K562 (cell line): ENCODE results near the gene GADD45GIP1. TPM values are rescaled to one million over a fixed set of nuclear protein-coding genes. Genes with fewer than 3 reads are reported as not detected.

Source experiments
- ATAC-seq: fragments of 200-7000 bp; cut with Tn5 transposase; 3 replicates; pipeline ENCODE4 v1.9.1; 2020; ENCODE audit warnings: moderate library complexity
- BruUV-seq: library from RNA; stranded (reverse); fragments of 400-500 nt; replicated peaks from 2 replicates; lab custom pipeline; 2021; lab: Mats Ljungman, UMichigan
- CTCF ChIA-PET: fragments of 300-600 bp; formaldehyde crosslinking; extraction: SDS; loops from one replicate; lab custom pipeline; 2021; ENCODE audit warnings: low intra/inter-chr PET ratio; lab: Yijun Ruan, JAX
- POLR2A ChIA-PET: fragments of 300-600, 350-650 bp; sonication (Branson Sonifier 250); formaldehyde crosslinking; extraction: SDS; loops from one replicate; lab custom pipeline; 2021; ENCODE audit warnings: antibody characterized with exemption, inconsistent platforms; lab: Yijun Ruan, JAX
- DNase-seq, 4 experiments: peaks; one replicate each; pipeline versions ENCODE4 v3.0.0 to v3.0.0-alpha.2; 2011 to 2018; ENCODE audit warnings: low spot score in 3 of 4, mixed read lengths in 3 of 4; ENCODE audit errors: extremely low read depth in 1 of 4
- FAIRE-seq: peaks from 2 replicates; lab custom pipeline; 2011; peaks lifted over from hg19 to GRCh38; lab: Jason Lieb, UNC
- H2AFZ ChIP-seq: 2 replicates; pipeline ENCODE4 v1.6.0; 2011; ENCODE audit warnings: low read depth, low read length, control low read depth, inconsistent platforms
- H3K27ac ChIP-seq: fragments of 200-600 bp; 3 replicates; pipeline ENCODE4 v1.8.0; 2011; ENCODE audit warnings: low read depth, mild to moderate bottlenecking, control low read depth, inconsistent platforms, low read length, moderate library complexity, mixed read lengths; ENCODE audit errors: extremely low read depth
- H3K27me3 ChIP-seq, 2 experiments: fragments of 300-600 bp in 1 of 2; 2 replicates in 1 of 2; 3 replicates in 1 of 2; pipeline versions ENCODE4 v1.6.0 to v1.8.0; 2011; ENCODE audit warnings: inconsistent platforms in 2 of 2, low read length in 2 of 2, mild to moderate bottlenecking in 1 of 2, mixed read lengths in 1 of 2, moderate library complexity in 1 of 2; ENCODE audit not compliant: control insufficient read depth in 2 of 2, insufficient read depth in 2 of 2
- H3K36me3 ChIP-seq: fragments of 300-600 bp; 3 replicates; pipeline ENCODE4 v1.8.0; 2011; ENCODE audit warnings: mild to moderate bottlenecking, low read length, inconsistent platforms; ENCODE audit not compliant: control insufficient read depth, insufficient read depth
- H3K4me1 ChIP-seq, 2 experiments: fragments of 200-600 bp in 1 of 2; replicated peaks in 1 of 2; 2 replicates in 1 of 2; 3 replicates in 1 of 2; pipeline versions ENCODE4 v1.5.1 to v1.8.0; 2011; ENCODE audit warnings: inconsistent platforms in 2 of 2, low read length in 2 of 2, mild to moderate bottlenecking in 1 of 2, mixed read lengths in 1 of 2, moderate library complexity in 1 of 2; ENCODE audit not compliant: control insufficient read depth in 2 of 2, insufficient read depth in 2 of 2
- H3K4me2 ChIP-seq: 2 replicates; pipeline ENCODE4 v1.6.1; 2011; ENCODE audit warnings: low read length, control low read depth, inconsistent platforms, mixed read lengths; ENCODE audit not compliant: insufficient read depth
- H3K4me3 ChIP-seq: fragments of 200-600 bp; sonication (generic), shearing (Covaris generic); 2 replicates; pipeline ENCODE4 v1.5.1; 2016; ENCODE audit warnings: control low read depth, inconsistent platforms
- H3K79me2 ChIP-seq: fragments of 200-600 bp; 3 replicates; pipeline ENCODE4 v1.8.0; 2011; ENCODE audit warnings: low read length, inconsistent platforms; ENCODE audit not compliant: control insufficient read depth, insufficient read depth
- H3K9ac ChIP-seq, 2 experiments: 2 replicates each; pipeline versions ENCODE4 v1.6.0 to v1.6.1; 2011; ENCODE audit warnings: low read depth in 2 of 2, low read length in 2 of 2, control low read depth in 1 of 2, inconsistent platforms in 1 of 2, mild to moderate bottlenecking in 1 of 2, mixed read lengths in 1 of 2; ENCODE audit not compliant: insufficient read depth in 1 of 2
- H3K9me1 ChIP-seq: one replicate; pipeline ENCODE4 v1.6.0; 2011; ENCODE audit warnings: inconsistent platforms, mild to moderate bottlenecking, low read length, moderate library complexity; ENCODE audit not compliant: control insufficient read depth, insufficient read depth
- H3K9me3 ChIP-seq: replicated peaks from 2 replicates; pipeline ENCODE4 v1.5.1; 2011; ENCODE audit warnings: low read depth, low read length, inconsistent platforms; ENCODE audit not compliant: control insufficient read depth, insufficient read depth
- H4K20me1 ChIP-seq: replicated peaks from 2 replicates; pipeline ENCODE4 v1.6.1; 2011; ENCODE audit warnings: low read length, inconsistent platforms, mixed read lengths; ENCODE audit not compliant: control insufficient read depth, insufficient read depth
- ATF3 ChIP-seq, 2 experiments: fragments of 450-650 bp in 1 of 2; sonication (generic) in 1 of 2; formaldehyde crosslinking in 1 of 2; IDR thresholded peaks in 1 of 2; conservative IDR thresholded peaks in 1 of 2; 2 replicates each; pipeline versions ENCODE4 v1.6.1 to v1.8.1; 2016 to 2023; ENCODE audit warnings: mild to moderate bottlenecking in 2 of 2, moderate library complexity in 2 of 2, inconsistent platforms in 1 of 2, missing genetic modification reagents in 1 of 2
- CEBPB ChIP-seq: fragments of 450-650 bp; IDR thresholded peaks from 2 replicates; pipeline ENCODE4 v1.6.1; 2016; ENCODE audit warnings: missing genetic modification characterization, missing compliant biosample characterization
- CEBPG ChIP-seq, 3 experiments: fragments of 200-800 bp in 1 of 3; sonication (Bioruptor generic) in 1 of 3; sonication (generic) in 1 of 3; formaldehyde crosslinking in 1 of 3; IDR thresholded peaks in 2 of 3; conservative IDR thresholded peaks in 1 of 3; 2 replicates each; pipeline versions ENCODE4 v1.6.1 to v1.8.0; 2016 to 2022; ENCODE audit warnings: missing compliant biosample characterization in 2 of 3, missing genetic modification characterization in 2 of 3, mild to moderate bottlenecking in 1 of 3, missing genetic modification reagents in 1 of 3
- CHD1 ChIP-seq: fragments of 200-600 bp; sonication (generic); IDR thresholded peaks from one replicate; pipeline ENCODE4 v1.6.1; 2012; ENCODE audit warnings: mild to moderate bottlenecking, moderate library complexity, low read length, inconsistent platforms
- CREBBP ChIP-seq: IDR thresholded peaks from one replicate; pipeline ENCODE4 v1.6.1; 2012; ENCODE audit warnings: low read depth, mild to moderate bottlenecking, control low read depth, inconsistent platforms, low read length
- EZH2 ChIP-seq: IDR thresholded peaks from 2 replicates; pipeline ENCODE4 v1.6.1; 2012; ENCODE audit warnings: low read depth, mild to moderate bottlenecking, inconsistent platforms, low read length, borderline replicate concordance
- HDAC1 ChIP-seq, 2 experiments: fragments of 450-650 bp; IDR thresholded peaks; 2 replicates each; pipeline ENCODE4 v1.6.1; 2016 to 2017; ENCODE audit warnings: inconsistent platforms in 1 of 2, mild to moderate bottlenecking in 1 of 2, moderate library complexity in 1 of 2
- L3MBTL2 ChIP-seq: fragments of 450-650 bp; IDR thresholded peaks from 2 replicates; pipeline ENCODE4 v1.6.1; 2016; ENCODE audit warnings: mild to moderate bottlenecking, moderate library complexity
- SMARCB1 ChIP-seq: IDR thresholded peaks from 2 replicates; pipeline ENCODE4 v1.6.1; 2011; ENCODE audit warnings: improper control_type of control experiment, low read depth; ENCODE audit not compliant: insufficient read length
- TFAM ChIP-seq: fragments of 250-450 bp; sonication (Bioruptor Pico); conservative IDR thresholded peaks from 2 replicates; pipeline ENCODE4 v1.5.0; 2021; ENCODE audit warnings: mild to moderate bottlenecking, moderate library complexity
- ZBED1 ChIP-seq: IDR thresholded peaks from 2 replicates; pipeline ENCODE4 v1.6.1; 2014
- ZBTB9 ChIP-seq: fragments of 450-650 bp; formaldehyde crosslinking; IDR thresholded peaks from 2 replicates; pipeline ENCODE4 v1.4.0; 2020; ENCODE audit warnings: mild to moderate bottlenecking, moderate library complexity
- ZNF589 ChIP-seq: fragments of 200-800 bp; sonication (Bioruptor generic); IDR thresholded peaks from 2 replicates; pipeline ENCODE4 v1.6.1; 2016; ENCODE audit warnings: low read depth, missing genetic modification characterization, missing compliant biosample characterization
- ZNF764 ChIP-seq: fragments of 250-450 bp; sonication (Bioruptor Pico); IDR thresholded peaks from 2 replicates; pipeline ENCODE4 v1.4.0; 2020; ENCODE audit warnings: low read depth, mild to moderate bottlenecking, moderate library complexity
- WGBS: fragments of 100-300 bp; shearing (Covaris generic); methylation state at CpG from one replicate; pipeline ENCODE4 v1.1.6; 2016; ENCODE audit warnings: low coverage, mixed read lengths; ENCODE audit not compliant: insufficient coverage; ENCODE audit errors: missing lambda C conversion rate; 5-methylcytosine and 5-hydroxymethylcytosine counted together
- in situ Hi-C: fragments of 300-500 bp; cut with MboI; formaldehyde crosslinking; loops from 4 replicates; pipeline ENCODE4 v1.15.0; 2018; ENCODE audit warnings: inconsistent platforms, mixed read lengths
- intact Hi-C: fragments of 100-400 bp; cut with micrococcal nuclease; formaldehyde crosslinking; loops from 2 replicates; pipeline ENCODE4 v1.14.2; 2022
- polyA plus RNA-seq, 8 experiments: library from polyadenylated mRNA; depleted of rRNA in 4 of 8; stranded (reverse) in 5 of 8; unstranded in 3 of 8; fragments of >200 nt; fragmentation: Nextera tagmentation in 2 of 8; fragmentation: Illumina TruSeq in 1 of 8; extraction: Ambion mirVana in 2 of 8; extraction: Trizol in 1 of 8; gene quantifications; 2 replicates each; pipeline versions ENCODE4 v1.2.1 to v1.2.3, GENCODE V29; 2011 to 2014; ENCODE audit warnings: inconsistent platforms in 1 of 8, missing spikeins in 1 of 8
- total RNA-seq, 7 experiments: library from RNA; depleted of rRNA in 6 of 7; stranded (reverse); fragments of >200 nt in 6 of 7; fragmentation: Illumina TruSeq in 2 of 7; extraction: Trizol in 2 of 7; gene quantifications; 2 replicates each; pipeline versions ENCODE4 v1.2.1 to v1.2.3, GENCODE V29; 2011 to 2021; ENCODE audit warnings: low replicate concordance in 1 of 7
- TF ChIP-seq, protein P1 (sequence below): sonication (generic); formaldehyde crosslinking; IDR thresholded peaks from 2 replicates; pipeline ENCODE4 v1.8.1; 2023; ENCODE audit warnings: mild to moderate bottlenecking, missing genetic modification reagents

GADD45GIP1 gene
- total and polyA plus RNA-seq, 9 of the 15 experiments (the other 6 are each of a cell fraction or from before 2014, with no cell fraction given) = 5.1 to 161 (median 29.2) TPM

DNA sequence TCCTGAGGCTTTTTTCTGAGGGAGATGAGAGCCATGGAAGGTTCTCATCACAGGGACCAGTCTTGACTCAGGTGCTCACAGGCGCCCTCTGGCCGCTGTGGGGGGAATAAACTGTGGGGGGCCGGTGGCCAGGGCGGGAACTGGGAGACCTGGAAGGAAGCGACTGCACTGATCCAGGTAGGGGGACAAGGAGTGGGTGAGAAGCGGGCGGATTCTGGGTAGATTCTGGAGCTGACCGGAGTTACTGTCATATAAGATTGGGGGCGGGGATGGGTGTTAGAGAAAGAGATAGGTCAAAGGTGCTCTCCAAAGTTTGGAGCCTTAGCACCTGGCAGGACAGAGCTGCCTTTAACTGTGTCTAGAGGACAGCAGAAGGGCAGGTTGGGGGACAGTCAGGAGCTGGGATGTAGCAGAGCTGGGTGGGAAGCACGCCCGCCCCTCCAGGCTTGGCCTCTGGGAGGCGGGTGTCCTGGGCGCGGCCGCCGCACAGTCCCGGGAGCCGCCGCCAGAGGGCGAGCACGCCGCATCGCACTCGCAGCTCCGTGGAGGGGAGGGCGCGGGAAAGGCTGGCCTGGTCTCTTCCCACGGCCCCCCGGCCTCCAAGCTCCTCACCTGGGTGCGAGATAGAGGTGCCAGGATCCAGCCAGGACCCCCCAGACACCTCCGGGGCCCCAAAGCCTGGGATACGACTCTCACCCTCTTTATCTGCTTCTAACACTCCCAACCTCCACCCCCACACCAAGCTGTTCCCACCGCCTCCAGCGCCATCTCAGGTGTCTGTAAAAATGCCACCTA, 8.2 kb upstream of the GADD45GIP1 start (continued):
- TF ChIP-seq, protein P1, sequence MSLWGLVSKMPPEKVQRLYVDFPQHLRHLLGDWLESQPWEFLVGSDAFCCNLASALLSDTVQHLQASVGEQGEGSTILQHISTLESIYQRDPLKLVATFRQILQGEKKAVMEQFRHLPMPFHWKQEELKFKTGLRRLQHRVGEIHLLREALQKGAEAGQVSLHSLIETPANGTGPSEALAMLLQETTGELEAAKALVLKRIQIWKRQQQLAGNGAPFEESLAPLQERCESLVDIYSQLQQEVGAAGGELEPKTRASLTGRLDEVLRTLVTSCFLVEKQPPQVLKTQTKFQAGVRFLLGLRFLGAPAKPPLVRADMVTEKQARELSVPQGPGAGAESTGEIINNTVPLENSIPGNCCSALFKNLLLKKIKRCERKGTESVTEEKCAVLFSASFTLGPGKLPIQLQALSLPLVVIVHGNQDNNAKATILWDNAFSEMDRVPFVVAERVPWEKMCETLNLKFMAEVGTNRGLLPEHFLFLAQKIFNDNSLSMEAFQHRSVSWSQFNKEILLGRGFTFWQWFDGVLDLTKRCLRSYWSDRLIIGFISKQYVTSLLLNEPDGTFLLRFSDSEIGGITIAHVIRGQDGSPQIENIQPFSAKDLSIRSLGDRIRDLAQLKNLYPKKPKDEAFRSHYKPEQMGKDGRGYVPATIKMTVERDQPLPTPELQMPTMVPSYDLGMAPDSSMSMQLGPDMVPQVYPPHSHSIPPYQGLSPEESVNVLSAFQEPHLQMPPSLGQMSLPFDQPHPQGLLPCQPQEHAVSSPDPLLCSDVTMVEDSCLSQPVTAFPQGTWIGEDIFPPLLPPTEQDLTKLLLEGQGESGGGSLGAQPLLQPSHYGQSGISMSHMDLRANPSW = no peak
- TF ChIP-seq ZBED1 (no peak), EZH2 (no peak), ZNF764 (CRISPR knock-in tag) (no peak)

- ATAC-seq (no peak), FAIRE-seq (no peak), DNase-seq (no peak)
- Histone ChIP-seq H3K27ac (no peak overlapping the region), H2AFZ (no peak overlapping the region), H3K4me2 (no peak overlapping the region), H3K9me1 (no peaks in the 10 kb centered on the region), H3K36me3 (peaks cover 13% of the 10 kb centered on the region; the same call in 2 of the 3 replicates), H4K20me1 (no peaks in the 10 kb centered on the region; the same call in 1 of the 2 replicates), H3K4me1 (peaks cover 0 to 20% of the 10 kb centered on the region in 2 experiments; a peak in 3 of 5 replicates), H3K4me3 (no peak overlapping the region), H3K27me3 (no peaks in the 10 kb centered on the region), H3K9me3 (no peaks in the 10 kb centered on the region), H3K9ac (no peak overlapping the region), H3K79me2 (peaks cover 34% of the 10 kb centered on the region)
- 65% methylated on average over 6 of the region's 6 CpGs for WGBS
- ChIA-PET POLR2A (no interaction called here), CTCF (no interaction called here)
- BruUV-seq = no TSS peak
- intact Hi-C loops = no loop called here
- in situ Hi-C loops = no loop called here
- TF ChIP-seq TFAM (CRISPR knock-in tag) (no peak), HDAC1 (IDR thresholded peaks at IDR 0.05) (no peak), CREBBP (no peak), ZBTB9 (CRISPR knock-in tag) (no peak), CEBPB (tag) (0 out of 2 replicates have a peak, but pooled peaks have one; percentile 6), ZNF589 (no peak), CEBPG (CRISPR knock-in tag; IDR thresholded peaks at IDR 0.05) (peak; percentile 14; the same call in 1 of the 2 replicates), CEBPG (tag; conservative IDR thresholded peaks at IDR 0.05 in 1 of 2, IDR thresholded peaks at IDR 0.05 in 1 of 2) (no peak), ATF3 (IDR thresholded peaks at IDR 0.05) (peak; percentile 46; the same call in 1 of the 2 replicates), ATF3 (CRISPR knock-in tag; conservative IDR thresholded peaks at IDR 0.05) (no peak), L3MBTL2 (no peak), SMARCB1 (no peak), CHD1 (no peak)
Measured at GRCh38 chr19:12959481-12959880, 2.5 kb upstream of the GADD45GIP1 start.
